NCI-H82 treated with DMSO at 0.1 percent for 48 hours (cell line): ENCODE measurements around the gene NAPEPLD.
"Not testable (repeated sequence)": the region's sequence is repeated elsewhere in the genome, so short reads cannot be mapped to it uniquely, and the experiment has no call there.

Experiments used
- DNase-seq: peaks from one replicate; lab custom pipeline; 2025; ENCODE audit not compliant: unreplicated experiment; lab: John Stamatoyannopoulos, UW

Gene NAPEPLD

GRCh38 chr7:103144754-103145153 lies 4.1 kb downstream of the NAPEPLD start:
- DNase-seq, result not testable (repeated sequence)

DNA sequence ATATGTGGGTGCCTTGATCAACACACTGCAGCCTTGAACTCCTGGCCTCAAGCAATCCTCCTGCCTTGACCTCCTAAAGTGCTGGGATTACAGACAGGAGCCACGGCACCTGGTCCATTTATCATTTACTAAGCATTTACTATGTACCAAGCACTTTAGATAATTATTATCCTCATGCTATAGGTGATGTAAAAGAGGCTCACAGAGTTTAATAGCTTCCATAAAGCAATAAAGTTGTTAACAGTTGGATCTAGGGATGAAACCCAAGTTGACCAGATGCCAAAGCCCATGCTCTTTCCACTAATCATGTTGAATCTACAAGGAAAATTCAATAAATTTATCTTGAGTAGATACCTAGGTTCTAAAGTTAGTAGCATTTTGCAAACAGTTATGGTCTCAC lies 5.0 kb downstream of the NAPEPLD start:
- no peak for DNase-seq

GRCh38 chr7:103142494-103142893 lies 6.4 kb downstream of the NAPEPLD start:
- no peak for DNase-seq

DNA sequence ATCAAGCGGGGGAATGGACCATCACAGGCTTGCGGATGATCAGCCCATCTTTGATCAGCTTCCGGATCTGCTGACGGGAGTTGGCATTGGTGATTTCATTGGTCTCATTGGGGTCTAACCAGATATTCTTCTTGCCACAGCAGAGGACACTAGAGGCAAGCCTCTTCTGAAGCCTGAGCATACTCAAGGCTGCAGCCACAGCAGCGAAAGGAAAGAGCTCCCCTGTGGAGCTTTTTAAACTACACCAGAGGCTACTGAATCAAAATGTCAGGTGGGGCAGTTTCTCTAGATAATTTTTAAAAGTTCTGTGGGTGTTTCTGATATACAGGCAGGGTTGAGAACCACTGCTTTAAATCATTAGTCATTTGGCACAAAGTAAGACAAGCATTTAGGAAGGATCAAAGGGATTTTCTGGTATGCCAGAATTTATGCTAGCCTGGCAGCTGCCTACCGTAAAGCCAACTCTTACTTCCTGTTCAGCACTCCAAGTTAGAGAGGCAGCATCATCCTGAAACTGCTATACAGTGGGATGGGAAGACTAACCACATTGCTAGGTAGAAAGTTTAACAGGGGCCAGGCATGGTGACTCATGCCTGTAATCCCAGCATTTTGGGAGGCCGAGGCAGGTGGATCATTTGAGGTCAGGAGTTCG lies 7.0 kb downstream of the NAPEPLD start:
- no peak for DNase-seq

DNA sequence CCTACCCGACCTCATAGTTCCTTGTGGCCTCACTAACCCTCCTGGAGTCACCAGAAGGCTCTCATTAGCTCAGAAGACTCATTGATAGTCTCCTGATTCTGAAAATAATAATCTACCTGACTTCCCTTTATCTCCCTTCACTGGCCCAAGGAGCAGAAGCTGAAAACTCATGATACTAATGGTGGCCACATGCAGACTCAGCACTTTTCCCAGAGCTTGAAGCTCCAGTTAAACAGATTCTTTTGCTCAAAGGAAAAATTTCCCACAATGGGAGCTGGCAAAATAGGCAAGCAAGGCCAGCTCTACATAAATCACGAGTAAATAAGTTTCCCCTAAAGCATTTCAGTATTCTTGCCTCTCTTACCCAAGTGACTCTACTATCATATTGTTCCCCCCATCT lies 8.2 kb downstream of the NAPEPLD start:
- DNase-seq, result no peak

- no peak for DNase-seq
These were observed 8.8 kb downstream of the NAPEPLD start for GRCh38 chr7:103140061-103140460.

DNA sequence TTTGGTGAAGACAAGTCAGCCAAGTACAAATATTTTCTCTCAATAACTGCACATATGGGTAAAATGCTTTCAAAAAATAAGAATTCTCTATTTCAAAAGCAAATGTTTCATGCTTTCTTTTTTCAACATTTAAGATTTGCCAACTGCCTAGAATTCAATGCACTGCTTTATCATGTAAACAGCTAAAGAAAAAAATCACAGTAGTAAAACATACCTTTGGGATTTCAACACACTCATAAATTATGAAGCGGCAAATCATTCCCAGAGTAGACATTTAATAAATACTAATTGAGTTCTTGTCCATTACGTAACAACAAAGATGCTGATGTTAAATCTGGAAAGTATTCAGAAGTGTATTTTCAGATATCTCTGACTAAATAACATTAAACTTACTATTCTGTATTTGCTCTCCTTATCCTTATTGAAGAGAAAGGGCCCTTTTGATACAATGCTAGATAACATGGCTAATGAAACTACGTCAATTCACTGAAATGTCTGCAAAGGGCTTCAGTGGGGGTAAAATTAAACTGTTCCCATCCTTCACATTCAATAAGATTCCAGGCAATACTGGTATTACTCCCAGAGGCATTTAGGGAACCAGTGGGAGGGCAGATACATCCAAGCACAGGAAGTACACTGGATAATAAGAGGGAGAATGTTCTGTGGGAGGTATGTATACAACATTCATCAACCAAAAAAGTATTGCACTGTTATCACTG lies 13.9 kb downstream of the NAPEPLD start:
- no peak for DNase-seq

DNA sequence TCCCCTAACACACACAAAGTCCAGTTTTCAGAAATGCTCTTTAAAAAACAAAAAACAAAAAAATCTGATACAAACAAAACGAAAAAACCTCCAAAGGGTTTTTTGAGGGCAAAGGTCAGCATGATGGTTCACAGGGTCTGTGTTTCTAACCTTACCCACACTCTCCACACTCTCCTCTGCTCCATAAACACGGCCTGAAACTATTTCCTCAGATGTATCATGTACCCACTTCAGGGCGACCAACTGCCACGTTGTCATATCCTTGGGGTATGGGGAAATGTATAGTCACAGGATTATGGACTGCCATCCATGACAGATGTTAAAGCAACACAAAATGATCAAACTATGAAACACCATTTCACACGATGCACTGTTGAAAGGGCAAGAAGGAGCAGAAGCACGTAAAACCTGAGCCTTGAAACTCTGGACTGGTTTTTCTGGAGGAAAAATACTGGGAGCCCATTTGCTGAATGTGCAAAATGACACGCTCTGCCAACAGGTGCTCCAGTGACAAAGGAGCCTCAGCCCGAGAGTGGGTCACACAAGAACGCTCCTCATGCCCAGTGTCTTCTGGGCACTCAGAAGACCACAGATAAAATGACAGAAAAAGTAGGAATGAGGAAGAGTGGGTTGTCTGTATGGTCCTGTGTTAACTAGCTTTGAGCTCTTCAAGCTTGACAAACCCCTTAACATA lies 15.8 kb downstream of the NAPEPLD start:
- no peak for DNase-seq

- DNase-seq, result no peak
These were observed 17.8 kb downstream of the NAPEPLD start for GRCh38 chr7:103130901-103131624.

GRCh38 chr7:103129702-103130549 lies 19.0 kb downstream of the NAPEPLD start:
- DNase-seq, result no peak

DNA sequence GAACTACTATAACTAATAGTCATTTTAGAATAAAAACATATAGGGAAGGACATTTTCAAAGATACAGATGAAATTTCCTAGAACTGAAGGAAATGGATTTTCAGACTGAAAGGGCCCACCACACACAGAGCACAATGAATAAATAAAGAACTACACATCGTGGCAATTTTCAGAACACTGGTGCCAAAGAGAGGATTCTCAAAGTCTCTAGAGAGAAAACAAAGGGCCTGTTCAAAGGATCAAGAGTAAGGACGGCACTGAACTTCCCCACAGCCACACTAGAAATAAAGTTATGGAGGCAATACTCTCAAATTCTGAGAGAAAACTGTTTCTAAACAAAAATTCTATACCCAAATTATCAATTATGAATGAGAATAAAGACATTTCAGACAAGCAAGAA lies 21.9 kb downstream of the NAPEPLD start:
- DNase-seq, result no peak

- no peak for DNase-seq
These were observed 24.4 kb downstream of the NAPEPLD start for GRCh38 chr7:103124429-103124979.

GRCh38 chr7:103123529-103123928 lies 25.4 kb downstream of the NAPEPLD start:
- no peak for DNase-seq

- no peak for DNase-seq
These were observed 27.3 kb downstream of the NAPEPLD start for GRCh38 chr7:103121641-103122040.

DNA sequence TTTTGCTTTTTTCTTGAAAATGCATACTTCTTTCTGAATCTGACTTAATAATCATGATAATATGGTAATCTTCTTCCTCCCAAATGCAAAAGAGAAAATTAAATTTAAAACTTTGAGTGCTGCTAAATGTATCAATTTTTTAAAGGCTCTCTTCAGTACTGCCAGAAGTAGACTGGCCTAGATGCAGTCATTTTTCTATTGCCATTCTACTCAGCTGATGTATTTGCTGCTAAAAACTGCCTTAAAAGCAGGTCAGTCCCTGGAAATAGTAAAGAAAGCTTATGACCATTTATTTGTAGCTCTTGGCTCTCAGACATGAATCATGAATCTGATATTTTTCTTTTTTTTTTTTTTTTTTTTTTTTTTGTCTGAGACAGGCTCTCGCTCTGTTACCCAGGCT lies 28.5 kb downstream of the NAPEPLD start:
- DNase-seq, result no peak

DNA sequence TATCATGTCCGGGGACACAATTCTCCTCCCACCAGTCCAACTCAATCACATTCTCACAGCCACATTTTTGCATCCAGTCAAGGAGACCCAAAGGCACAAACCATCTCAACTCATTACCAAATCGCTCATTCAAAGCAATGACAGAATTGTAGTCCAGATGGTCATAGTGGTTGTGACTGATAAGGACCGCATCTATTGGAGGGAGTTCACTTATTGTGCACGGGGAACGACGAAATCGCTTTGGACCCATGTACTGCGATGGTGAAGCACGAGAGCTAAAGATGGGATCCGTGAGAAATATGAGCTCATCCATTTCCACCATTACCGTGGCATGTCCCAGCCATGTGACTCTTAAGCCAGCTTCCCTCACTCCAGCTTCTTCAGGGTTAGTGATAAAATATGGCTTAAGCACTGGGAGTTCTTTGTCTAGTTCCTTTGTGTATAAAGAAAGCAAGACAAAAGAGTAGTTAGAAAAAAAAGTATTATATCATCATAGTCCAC lies 29.1 kb downstream of the NAPEPLD start:
- DNase-seq, result no peak

GRCh38 chr7:103117465-103117864 lies 31.4 kb downstream of the NAPEPLD start:
- no peak for DNase-seq

DNA sequence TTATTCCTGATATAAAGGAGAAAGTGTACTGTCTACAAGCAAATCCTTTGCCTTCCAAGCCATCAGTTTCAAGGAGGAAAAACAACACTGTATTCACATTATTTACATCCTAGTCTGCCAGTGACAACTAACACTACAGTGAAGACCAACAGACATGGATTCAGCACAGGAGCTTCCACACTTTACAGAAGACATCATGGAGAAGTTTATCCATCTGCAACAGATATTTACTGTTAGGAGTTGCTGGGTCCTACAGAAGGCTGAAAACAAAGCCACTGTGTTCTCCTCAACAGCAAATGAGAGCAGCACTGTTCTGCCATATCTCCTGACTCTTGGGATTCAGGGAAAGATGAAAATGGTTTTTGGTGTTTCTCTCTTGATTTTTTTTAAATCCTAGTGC lies 31.9 kb downstream of the NAPEPLD start:
- no peak for DNase-seq

GRCh38 chr7:103116511-103116910 lies 32.4 kb downstream of the NAPEPLD start:
- no peak for DNase-seq

GRCh38 chr7:103115771-103116170 lies 33.1 kb downstream of the NAPEPLD start:
- no peak for DNase-seq
